ENCODE results near the gene AHNAK2. TPM values are rescaled to one million over a fixed set of nuclear protein-coding genes. Genes with fewer than 3 reads are reported as not detected.
A peak's percentile ranks its signal among the peaks of the same experiment; 100 is the strongest.

AHNAK2 gene
- total RNA-seq, 1 donor from 2014 or later: 26.9 TPM

- H3K27me3 Mint-ChIP-seq (ENCODE audit: unreplicated experiment): peaks cover 10% of the 10 kb centered on the region
Measured at GRCh38 chr14:104941508-104942365, 36.4 kb downstream of the AHNAK2 start.

GRCh38 chr14:104940526-104941150 lies 37.5 kb downstream of the AHNAK2 start:
- peaks cover 10% of the 10 kb centered on the region for H3K4me1 Mint-ChIP-seq (ENCODE audit: unreplicated experiment)
- peak overlapping the region; percentile 6 for H3K4me3 Mint-ChIP-seq (ENCODE audit: unreplicated experiment)
- H3K9me3 Mint-ChIP-seq (ENCODE audit: unreplicated experiment): no peaks in the 10 kb centered on the region
- peaks cover 16% of the 10 kb centered on the region for H3K36me3 Mint-ChIP-seq (ENCODE audit: low read depth, unreplicated experiment)
- no peak for TF ChIP-seq CTCF (IDR thresholded peaks at IDR 0.05; ENCODE audit: unreplicated experiment)
- DNase-seq (ENCODE audit: low spot score): no peak
- H3K27ac Mint-ChIP-seq (ENCODE audit: unreplicated experiment): peak overlapping the region; percentile 1
- H3K27me3 Mint-ChIP-seq (ENCODE audit: unreplicated experiment): peaks cover 14% of the 10 kb centered on the region

More at GRCh38 chr14:104941508-104942365, 36.4 kb downstream of the AHNAK2 start:
- peaks cover 10% of the 10 kb centered on the region for H3K4me1 Mint-ChIP-seq (ENCODE audit: unreplicated experiment)
- no peak overlapping the region for H3K27ac Mint-ChIP-seq (ENCODE audit: unreplicated experiment)
- DNase-seq (ENCODE audit: low spot score): no peak
- no peaks in the 10 kb centered on the region for H3K9me3 Mint-ChIP-seq (ENCODE audit: unreplicated experiment)
- TF ChIP-seq CTCF (IDR thresholded peaks at IDR 0.05; ENCODE audit: unreplicated experiment): no peak
- peaks cover 16% of the 10 kb centered on the region for H3K36me3 Mint-ChIP-seq (ENCODE audit: low read depth, unreplicated experiment)
- H3K4me3 Mint-ChIP-seq (ENCODE audit: unreplicated experiment): no peak overlapping the region

GRCh38 chr14:104939666-104940410 lies 38.3 kb downstream of the AHNAK2 start:
- H3K4me3 Mint-ChIP-seq (ENCODE audit: unreplicated experiment): no peak overlapping the region
- no peaks in the 10 kb centered on the region for H3K9me3 Mint-ChIP-seq (ENCODE audit: unreplicated experiment)
- H3K4me1 Mint-ChIP-seq (ENCODE audit: unreplicated experiment): peaks cover 10% of the 10 kb centered on the region
- peaks cover 17% of the 10 kb centered on the region for H3K27me3 Mint-ChIP-seq (ENCODE audit: unreplicated experiment)
- H3K36me3 Mint-ChIP-seq (ENCODE audit: low read depth, unreplicated experiment): peaks cover 16% of the 10 kb centered on the region
- no peak overlapping the region for H3K27ac Mint-ChIP-seq (ENCODE audit: unreplicated experiment)
- TF ChIP-seq CTCF (IDR thresholded peaks at IDR 0.05; ENCODE audit: unreplicated experiment): no peak
- DNase-seq (ENCODE audit: low spot score): no peak

- H3K27ac Mint-ChIP-seq (ENCODE audit: unreplicated experiment): no peak overlapping the region
- no peak for TF ChIP-seq CTCF (IDR thresholded peaks at IDR 0.05; ENCODE audit: unreplicated experiment)
- DNase-seq (ENCODE audit: low spot score): no peak
- H3K4me1 Mint-ChIP-seq (ENCODE audit: unreplicated experiment): peaks cover 10% of the 10 kb centered on the region
- H3K27me3 Mint-ChIP-seq (ENCODE audit: unreplicated experiment): peaks cover 21% of the 10 kb centered on the region
- H3K4me3 Mint-ChIP-seq (ENCODE audit: unreplicated experiment): no peak overlapping the region
- H3K36me3 Mint-ChIP-seq (ENCODE audit: low read depth, unreplicated experiment): peaks cover 16% of the 10 kb centered on the region
- H3K9me3 Mint-ChIP-seq (ENCODE audit: unreplicated experiment): no peaks in the 10 kb centered on the region
Measured at GRCh38 chr14:104938960-104939359, 39.2 kb downstream of the AHNAK2 start.

All from endothelial cell (in vitro differentiated cells).